Subcutaneous adipose tissue (tissue), 4 donors: ENCODE measurements around the gene KCTD1. TPM values are rescaled to one million over a fixed set of nuclear protein-coding genes. Genes with fewer than 3 reads are reported as not detected.

Source experiments
- CTCF ChIP-seq: fragments of 450-650 bp; IDR thresholded peaks from one replicate; pipeline ENCODE4 v1.5.1; 2016; ENCODE audit warnings: low read depth, mild to moderate bottlenecking, control low read depth, antibody characterized with exemption, moderate library complexity
- total RNA-seq, 4 donors: library from RNA; depleted of rRNA; stranded (reverse); fragments of >200 nt; gene quantifications; one replicate each; pipeline ENCODE4 v1.1.0, GENCODE V29; 2016

The KCTD1 gene
- total RNA-seq, 4 donors from 2014 or later = 5.9 to 15.8 (median 8.5) TPM

GRCh38 chr18:26419746-26420145 lies 128.6 kb downstream of the KCTD1 start:
- TF ChIP-seq CTCF = no peak

- TF ChIP-seq CTCF = no peak
Measured at GRCh38 chr18:26418225-26418624, 130.1 kb downstream of the KCTD1 start.

GRCh38 chr18:26417190-26417589 lies 131.2 kb downstream of the KCTD1 start:
- no peak for TF ChIP-seq CTCF

- TF ChIP-seq CTCF = no peak
Measured at GRCh38 chr18:26416652-26417150, 131.7 kb downstream of the KCTD1 start.

GRCh38 chr18:26415631-26416030 lies 132.7 kb downstream of the KCTD1 start:
- no peak for TF ChIP-seq CTCF

GRCh38 chr18:26414901-26415440 lies 133.4 kb downstream of the KCTD1 start:
- TF ChIP-seq CTCF = no peak

GRCh38 chr18:26409091-26409490 lies 139.3 kb downstream of the KCTD1 start:
- no peak for TF ChIP-seq CTCF
